Measurements from ENCODE around the gene TMOD4. TPM values are rescaled to one million over a fixed set of nuclear protein-coding genes. Genes with fewer than 3 reads are reported as not detected.
A peak's percentile ranks its signal among the peaks of the same experiment; 100 is the strongest.
"Not testable (repeated sequence)": the region's sequence is repeated elsewhere in the genome, so short reads cannot be mapped to it uniquely, and the experiment has no call there.

TMOD4 gene
- 0.23 TPM in 1 of 2 replicates, not detected in the other for total RNA-seq (2014; rRNA removed; shearing (Covaris generic))

DNA sequence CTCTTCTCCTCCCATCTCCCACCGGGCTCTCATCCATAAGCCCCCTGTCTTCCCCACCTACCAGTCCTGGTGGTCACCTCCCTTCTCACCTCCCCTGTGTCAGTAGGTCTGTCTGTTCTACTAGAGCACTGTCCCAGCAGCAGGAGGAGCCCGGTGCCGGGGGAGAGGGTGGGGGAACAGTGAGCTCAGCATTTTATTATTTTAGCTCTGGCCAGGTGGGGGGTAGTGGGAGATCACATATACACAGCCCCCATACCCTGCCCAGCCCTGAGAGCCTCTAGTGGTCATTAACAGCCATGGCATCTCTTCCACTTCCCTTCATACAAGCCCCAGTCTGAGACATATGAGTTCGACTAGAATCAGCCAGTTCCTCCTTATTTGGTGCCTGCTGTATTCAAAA lies at the start of gene TMOD4:
TMOD4 (minus strand) TSS at position 119 of the 400 bp plus-strand sequence. CDS start 1,106 bp downstream, outside the sequence.
- DNase-seq (ENCODE audit: low read depth), result no peak

DNA sequence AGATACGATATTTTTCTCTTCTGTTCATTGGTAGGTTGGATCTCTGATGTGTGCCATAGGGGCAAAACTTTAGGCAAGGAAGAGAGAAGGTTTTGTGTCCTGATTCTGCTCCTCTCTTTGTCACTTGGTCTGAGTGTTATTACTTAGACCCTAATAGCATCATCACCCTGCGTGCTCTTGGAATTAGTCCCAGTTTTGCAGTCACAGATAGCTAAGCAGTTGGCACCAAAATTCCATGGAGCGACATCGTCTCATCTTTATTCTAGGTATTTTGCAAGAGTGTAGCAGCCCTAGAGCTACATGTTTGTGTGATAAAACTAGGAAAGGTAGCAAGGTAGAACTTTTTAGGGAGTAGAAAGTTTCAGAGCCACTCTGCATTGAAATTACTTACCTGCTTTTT lies 46.3 kb upstream of the TMOD4 start:
- DNase-seq (ENCODE audit: low read depth), result no peak

GRCh38 chr1:151221616-151222015 lies 45.8 kb upstream of the TMOD4 start:
- no peak for DNase-seq (ENCODE audit: low read depth)

DNA sequence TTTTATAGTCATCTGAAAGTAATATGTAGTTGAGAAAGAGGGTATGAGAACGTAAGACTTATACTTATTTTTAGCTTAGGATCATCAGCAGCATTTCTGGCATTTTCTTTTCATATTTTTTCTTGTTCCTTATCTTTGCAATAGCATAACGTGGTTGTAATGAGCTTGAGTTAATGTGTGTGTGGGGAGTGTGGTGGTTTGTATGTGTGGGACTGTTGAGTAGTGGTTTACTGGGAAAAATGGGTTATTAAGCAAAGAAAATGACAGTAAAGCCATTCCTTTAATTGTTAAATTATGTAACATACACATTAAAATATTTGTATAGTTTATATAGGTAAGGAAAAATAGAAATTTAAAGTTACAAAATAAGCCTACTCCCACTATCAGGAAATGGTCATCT lies 37.8 kb upstream of the TMOD4 start:
- DNase-seq (ENCODE audit: low read depth), result no peak

GRCh38 chr1:151211972-151212705 lies 36.4 kb upstream of the TMOD4 start:
- DNase-seq (ENCODE audit: low read depth), result no peak

DNA sequence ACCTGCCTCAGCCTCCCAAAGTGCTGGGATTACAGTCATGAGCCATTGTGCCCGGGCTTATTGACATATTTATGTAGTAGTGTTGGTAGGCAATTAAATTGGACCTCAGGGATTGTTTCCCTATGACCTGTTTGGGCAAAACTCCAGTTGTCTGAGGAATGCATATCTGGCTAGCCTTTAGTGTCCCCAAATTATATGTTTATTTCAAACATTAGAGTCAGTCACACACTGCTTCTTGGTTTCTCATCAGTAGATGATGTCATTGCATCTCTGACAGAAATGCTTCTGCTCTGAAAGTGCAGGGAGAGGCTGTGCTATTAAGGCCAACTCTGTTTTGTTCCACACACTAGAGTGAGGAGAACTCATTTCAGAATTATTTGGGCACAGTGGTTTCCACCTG lies 35.0 kb upstream of the TMOD4 start:
- DNase-seq (ENCODE audit: low read depth), result no peak

DNA sequence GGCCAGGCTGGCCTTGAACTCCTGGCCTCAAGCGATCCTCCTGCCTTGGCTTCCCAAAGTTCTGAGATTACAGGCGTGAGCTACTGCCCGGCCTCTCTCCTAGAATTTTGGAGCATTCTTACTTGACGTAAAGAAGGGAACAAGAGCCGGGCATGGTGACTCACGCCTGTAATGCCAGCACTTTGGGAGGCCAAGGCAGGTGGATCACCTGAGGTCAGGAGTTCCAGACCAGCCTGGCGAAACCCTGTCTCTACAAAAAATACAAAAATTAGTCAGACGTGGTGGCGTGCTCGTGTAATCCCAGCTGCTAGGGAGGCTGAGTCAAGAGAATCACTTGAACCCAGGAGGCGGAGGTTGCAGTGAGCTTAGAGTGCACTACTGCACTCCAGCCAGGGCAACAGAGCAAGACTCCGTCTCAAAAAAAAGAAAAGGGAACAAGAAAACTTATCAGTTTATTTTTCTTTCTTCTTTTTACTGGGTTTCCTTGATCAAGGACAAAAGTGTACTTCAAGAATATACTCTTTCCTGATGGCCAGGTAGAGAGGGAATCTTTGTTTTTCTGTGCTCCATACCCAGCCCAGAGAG lies 29.7 kb upstream of the TMOD4 start:
- not testable (repeated sequence) for DNase-seq (ENCODE audit: low read depth)

DNA sequence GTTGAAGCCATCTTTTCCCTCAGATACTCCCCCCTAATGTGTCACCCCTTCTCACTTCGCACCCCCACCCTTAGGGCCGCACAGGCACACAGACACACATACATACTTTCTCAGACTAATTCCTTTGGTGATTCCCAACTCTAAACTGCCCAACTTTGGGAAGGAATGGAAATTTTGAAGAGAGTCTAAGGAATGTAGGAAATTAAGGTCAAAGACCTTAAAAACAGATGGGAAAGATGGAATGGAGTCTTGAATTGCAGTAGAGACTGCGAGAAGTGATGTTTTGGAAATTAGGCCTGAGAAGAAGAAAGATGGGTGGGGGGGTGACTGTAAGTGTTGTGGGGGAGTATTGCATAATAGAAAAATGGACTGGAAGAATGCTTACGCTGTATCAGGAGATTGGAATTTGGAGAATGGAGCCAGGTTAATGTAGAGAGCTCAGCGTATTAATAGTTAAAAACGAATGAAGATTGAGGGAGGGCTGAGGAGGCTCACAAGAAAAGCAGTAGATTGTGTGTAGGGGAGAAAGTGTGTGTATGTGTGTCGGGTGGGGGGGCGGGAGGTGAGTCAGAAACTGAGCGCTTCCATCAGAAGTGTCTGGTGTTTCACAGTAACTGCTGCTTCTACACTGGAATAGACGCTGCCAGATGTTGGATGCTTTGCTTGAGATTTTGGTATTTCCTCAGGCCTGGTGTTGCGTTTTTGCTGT lies 24.2 kb upstream of the TMOD4 start:
- DNase-seq (ENCODE audit: low read depth), result peak; percentile 63

DNA sequence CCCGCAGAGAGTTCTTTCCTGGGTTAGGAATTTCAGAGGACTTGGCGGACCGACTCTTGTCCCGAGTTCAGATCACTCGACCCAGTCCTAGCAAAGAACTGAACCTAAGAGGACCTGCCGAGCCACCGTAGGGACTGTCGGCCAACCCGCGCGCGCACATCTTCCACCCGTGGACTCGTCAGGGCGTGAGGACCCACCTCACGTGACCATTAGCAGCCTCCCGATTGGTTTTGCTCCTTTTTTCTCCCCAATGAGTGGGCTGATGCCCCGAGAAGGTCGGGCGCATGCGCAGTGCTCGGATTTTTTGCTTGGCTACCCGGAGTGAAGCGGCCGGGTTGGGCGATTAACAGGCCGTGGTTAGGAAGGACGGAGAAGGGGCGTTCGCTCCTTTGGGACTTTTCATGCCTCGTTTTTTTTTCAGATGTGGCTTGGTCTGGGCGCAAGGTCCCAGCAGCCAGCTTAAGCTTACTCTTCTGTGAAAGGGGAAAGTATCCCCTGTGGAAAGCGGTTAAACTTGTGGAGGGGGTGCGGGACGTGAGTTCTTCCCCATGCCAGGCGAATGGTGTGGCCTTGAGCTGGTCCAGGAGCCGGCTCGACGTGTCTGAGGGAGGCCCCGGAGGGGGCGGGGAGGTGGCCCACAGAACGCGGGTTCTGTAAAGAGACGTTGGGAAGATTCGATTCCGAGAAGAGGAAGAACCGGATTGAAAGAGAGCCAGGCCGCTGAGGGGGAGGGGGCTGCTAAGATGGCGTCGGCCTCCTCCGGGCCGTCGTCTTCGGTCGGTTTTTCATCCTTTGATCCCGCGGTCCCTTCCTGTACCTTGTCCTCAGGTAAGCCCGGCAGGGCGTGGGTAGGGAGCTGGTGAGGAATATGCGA lies 22.7 kb upstream of the TMOD4 start, which contains the start of gene PIP5K1A:
PIP5K1A (plus strand) TSS at position 299 of the 874 bp plus-strand sequence; CDS start at position 744, 445 bp downstream.
- peak; percentile 98 for DNase-seq (ENCODE audit: low read depth)

DNA sequence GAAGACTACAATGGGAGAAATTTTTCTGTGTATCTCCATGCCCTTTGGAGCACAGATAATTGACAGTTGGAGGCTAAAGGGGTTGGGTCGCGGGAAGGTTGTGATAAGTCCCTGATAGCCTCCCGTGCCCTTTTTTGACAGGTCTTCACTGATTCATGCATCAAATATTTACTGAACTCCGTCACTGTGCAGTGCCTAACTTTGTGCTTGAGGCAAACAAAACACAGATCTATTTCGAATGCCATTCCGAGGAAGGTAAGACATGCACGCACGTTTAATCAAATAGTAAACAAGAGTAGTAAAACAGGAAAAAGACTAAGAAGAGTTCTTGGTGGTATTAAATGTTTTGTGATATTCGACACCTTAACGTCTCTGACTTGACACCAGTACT lies 22.1 kb upstream of the TMOD4 start:
- DNase-seq (ENCODE audit: low read depth), result peak; percentile 7

GRCh38 chr1:151196292-151196800 lies 20.6 kb upstream of the TMOD4 start:
- DNase-seq (ENCODE audit: low read depth), result peak; percentile 80

DNA sequence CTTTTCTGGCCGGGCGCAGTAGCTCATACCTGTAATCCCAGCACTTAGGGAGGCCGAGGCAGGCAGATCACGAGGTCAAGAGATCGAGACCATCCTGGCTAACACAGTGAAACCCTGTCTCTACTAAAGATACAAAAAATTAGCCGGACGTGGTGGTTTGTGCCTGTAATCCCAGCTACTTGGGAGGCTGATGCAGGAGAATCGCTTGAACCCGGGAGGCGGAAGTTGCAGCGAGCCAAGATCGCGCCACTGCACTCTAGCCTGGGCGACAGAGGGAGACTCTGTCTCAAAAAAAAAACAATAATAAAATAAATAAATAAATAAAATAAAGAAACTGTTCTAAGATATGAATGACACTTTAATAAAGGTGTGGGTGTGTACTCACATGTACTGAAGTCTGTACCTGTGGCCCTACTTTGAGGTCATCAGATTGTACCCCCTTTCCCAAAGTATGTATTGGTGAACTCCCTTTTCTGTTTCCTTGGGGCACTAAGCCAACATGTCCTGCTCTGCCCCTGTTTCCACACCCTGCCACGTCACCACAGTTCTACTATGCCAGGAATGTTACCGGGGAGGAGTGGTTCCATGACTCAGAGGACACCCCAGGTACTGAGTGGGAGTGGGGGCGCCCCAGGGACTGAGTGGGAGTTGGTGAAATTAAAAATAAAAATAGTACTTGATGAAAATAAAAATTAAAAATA lies 19.3 kb upstream of the TMOD4 start:
- DNase-seq (ENCODE audit: low read depth), result peak; percentile 93

DNA sequence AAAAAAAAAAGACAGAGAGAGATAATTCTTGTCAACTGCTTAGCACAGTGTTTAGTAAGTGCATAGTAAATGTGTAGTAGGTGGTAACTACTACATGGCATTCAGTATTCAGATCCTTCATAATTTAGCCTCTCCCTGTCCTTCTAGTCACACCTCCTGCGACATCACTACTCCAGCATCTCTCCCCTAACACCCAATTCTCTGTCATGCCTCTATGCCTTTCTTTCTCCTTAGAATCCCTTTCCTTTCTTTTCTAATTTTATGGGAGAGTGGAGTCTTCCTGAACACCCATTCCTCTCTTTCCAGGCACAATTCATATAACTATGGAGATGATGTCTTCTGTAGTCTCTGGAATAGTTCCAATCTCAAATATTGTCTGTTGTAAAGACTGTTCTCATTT lies 18.1 kb upstream of the TMOD4 start:
- DNase-seq (ENCODE audit: low read depth), result no peak

DNA sequence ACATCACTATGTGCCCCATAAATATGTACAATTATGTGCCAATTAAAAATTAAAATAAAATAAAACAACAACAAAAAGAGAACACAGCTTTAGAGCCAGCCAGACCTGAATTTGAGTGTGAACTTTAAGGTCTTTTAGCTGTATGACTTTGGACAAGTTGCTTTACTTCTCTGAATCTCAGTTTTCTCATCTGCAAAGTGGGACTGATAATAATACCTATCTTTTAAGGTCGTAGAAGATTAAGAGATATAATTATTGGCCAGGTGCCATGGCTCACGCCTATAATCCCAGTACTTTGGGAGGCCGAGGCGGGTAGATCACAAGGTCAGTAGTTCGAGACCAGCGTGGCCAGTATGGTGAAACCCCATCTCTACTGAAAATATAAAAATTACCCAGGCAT lies 17.5 kb upstream of the TMOD4 start:
- DNase-seq (ENCODE audit: low read depth), result no peak

DNA sequence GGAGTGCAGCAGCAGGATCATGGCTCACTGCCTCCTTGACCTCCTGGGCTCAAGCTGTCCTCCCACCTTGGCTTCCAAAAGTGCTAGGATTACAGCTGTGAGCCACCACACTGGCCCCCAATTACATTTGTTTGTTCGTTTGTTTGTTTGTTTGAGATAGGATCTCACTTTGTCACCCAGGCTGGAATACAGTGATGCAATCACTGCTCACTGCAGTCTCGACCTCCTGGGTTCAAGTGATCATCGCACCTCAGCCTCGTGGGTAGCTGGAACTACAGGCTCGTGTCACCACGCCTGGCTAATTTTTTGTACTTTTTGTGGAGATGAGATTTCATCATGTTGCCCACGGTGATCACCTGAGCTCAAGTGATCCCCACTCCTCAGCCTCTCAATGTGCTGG lies 16.3 kb upstream of the TMOD4 start:
- no peak for DNase-seq (ENCODE audit: low read depth)

DNA sequence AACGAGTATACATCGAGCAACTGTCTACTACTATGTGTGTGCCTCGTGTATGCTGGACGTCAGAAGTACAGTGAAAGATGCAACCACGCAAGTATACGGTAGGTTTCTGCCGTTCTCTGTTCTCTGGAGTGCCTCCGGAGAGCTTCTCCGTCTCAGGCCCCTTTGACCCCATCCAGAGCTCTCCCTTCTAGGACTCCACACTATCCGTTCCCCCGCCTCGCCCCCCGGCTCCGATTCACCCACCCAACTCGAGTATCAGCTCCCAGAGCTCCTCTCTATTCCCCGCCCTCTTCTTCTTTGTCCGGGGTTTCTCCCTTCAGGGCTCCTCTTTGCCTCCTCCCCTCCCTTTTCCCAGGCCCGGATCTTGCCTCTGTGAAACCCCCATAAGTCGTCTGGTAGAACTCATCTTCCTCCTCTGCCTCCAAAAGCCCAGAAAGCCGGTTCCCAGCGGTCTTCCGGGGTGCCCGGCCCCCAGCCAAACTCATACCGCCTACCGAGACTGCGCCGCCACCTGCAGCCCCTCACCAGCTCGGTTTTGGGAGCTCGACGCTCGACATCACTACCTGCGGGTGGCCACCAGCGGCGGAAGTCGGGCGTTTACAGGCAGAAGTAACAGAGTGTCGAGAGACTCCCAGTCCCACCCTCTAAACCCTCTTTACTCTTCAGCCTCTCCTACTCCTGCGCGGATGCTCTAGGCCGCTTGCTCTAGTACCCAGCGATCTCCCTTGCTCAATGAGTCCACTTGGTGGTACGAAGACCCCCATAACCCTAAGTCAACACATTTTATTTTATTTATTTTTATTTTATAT lies 14.1 kb upstream of the TMOD4 start, which contains the start of gene VPS72:
VPS72 (minus strand) TSS at position 561 of the 809 bp plus-strand sequence; CDS start at position 485, 76 bp downstream.
- peak; percentile 93 for DNase-seq (ENCODE audit: low read depth)

DNA sequence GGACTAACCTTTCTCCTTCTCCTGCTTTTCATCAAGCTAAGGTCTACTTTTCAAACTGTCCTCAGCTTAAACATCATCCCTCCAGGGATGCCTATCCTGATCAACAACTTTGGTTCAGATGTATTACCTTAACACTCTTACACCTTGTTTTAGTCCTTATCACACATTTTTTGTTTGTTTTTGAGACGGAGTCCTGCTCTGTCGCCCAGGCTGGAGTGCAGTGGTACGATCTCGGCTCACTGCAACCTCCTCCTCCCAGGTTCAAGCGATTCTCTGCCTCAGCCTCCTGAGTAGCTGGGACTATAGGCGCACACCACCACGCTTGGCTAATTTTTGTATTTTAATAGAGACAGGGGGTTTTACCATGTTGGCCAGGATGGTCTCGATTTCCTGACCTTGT lies 12.9 kb upstream of the TMOD4 start:
- DNase-seq (ENCODE audit: low read depth), result not testable (repeated sequence)

GRCh38 chr1:151187205-151187604 lies 11.4 kb upstream of the TMOD4 start:
- DNase-seq (ENCODE audit: low read depth), result no peak

GRCh38 chr1:151184211-151184610 lies 8.4 kb upstream of the TMOD4 start:
- DNase-seq (ENCODE audit: low read depth), result no peak

GRCh38 chr1:151176514-151177045 lies 799 bp upstream of the TMOD4 start:
- DNase-seq (ENCODE audit: low read depth), result no peak

Measured in Daoy (cell line).